ENCODE results near the gene BLOC1S5. TPM values are rescaled to one million over a fixed set of nuclear protein-coding genes. Genes with fewer than 3 reads are reported as not detected.

The BLOC1S5 gene
- total RNA-seq, 1 experiment from 2014 or later, result 9.1 TPM

- no peak overlapping the region for H3K4me2 ChIP-seq (ENCODE audit: low read length)
- ChIA-PET POLR2A (ENCODE audit: unreplicated experiment) (no interaction called here), CTCF (no interaction called here)
- H3K27me3 ChIP-seq (ENCODE audit: low read length), result no peaks in the 10 kb centered on the region
- no peak overlapping the region for H3K4me3 ChIP-seq (ENCODE audit: low read length)
- peaks cover 8% of the 10 kb centered on the region; the same call in 1 of the 2 replicates for H3K4me1 ChIP-seq (ENCODE audit: insufficient read depth, low read length)
- H3K36me3 ChIP-seq (ENCODE audit: low read depth, low read length), result no peaks in the 10 kb centered on the region
- no peak overlapping the region for H3K27ac ChIP-seq (ENCODE audit: low read length)
- no peak for ATAC-seq
- intact Hi-C loops (cut with micrococcal nuclease), result no loop called here
- no peaks in the 10 kb centered on the region for H3K9me2 ChIP-seq (replicated peaks; ENCODE audit: low read length)
- no peaks in the 10 kb centered on the region for H4K20me1 ChIP-seq (ENCODE audit: low read length)
- no peak overlapping the region for H3K9ac ChIP-seq (ENCODE audit: low read length)
- DNase-seq, result no peak
- no peaks in the 10 kb centered on the region for H3F3A ChIP-seq (ENCODE audit: low read length, unreplicated experiment)
- TF ChIP-seq, protein P1, sequence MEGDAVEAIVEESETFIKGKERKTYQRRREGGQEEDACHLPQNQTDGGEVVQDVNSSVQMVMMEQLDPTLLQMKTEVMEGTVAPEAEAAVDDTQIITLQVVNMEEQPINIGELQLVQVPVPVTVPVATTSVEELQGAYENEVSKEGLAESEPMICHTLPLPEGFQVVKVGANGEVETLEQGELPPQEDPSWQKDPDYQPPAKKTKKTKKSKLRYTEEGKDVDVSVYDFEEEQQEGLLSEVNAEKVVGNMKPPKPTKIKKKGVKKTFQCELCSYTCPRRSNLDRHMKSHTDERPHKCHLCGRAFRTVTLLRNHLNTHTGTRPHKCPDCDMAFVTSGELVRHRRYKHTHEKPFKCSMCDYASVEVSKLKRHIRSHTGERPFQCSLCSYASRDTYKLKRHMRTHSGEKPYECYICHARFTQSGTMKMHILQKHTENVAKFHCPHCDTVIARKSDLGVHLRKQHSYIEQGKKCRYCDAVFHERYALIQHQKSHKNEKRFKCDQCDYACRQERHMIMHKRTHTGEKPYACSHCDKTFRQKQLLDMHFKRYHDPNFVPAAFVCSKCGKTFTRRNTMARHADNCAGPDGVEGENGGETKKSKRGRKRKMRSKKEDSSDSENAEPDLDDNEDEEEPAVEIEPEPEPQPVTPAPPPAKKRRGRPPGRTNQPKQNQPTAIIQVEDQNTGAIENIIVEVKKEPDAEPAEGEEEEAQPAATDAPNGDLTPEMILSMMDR (conservative IDR thresholded peaks at IDR 0.05; ENCODE audit: low read depth, low read length), result no peak
- TF ChIP-seq EZH2 (IDR thresholded peaks at IDR 0.05; ENCODE audit: low read length, unreplicated experiment) (no peak), EZH2phosphoT487 (IDR thresholded peaks at IDR 0.05; ENCODE audit: borderline replicate concordance, low read length) (no peak)
- BruUV-seq (replicated peaks), result no TSS peak
- no peaks in the 10 kb centered on the region for H3K9me3 ChIP-seq (ENCODE audit: low read length)
- H3K79me2 ChIP-seq (ENCODE audit: low read length), result no peaks in the 10 kb centered on the region
- no peak overlapping the region for H2AFZ ChIP-seq (ENCODE audit: low read length)
Observed at GRCh38 chr6:7999201-7999600, 65.0 kb downstream of the BLOC1S5 start.

GRCh38 chr6:7998103-7998725, 66.0 kb downstream of the BLOC1S5 start:
- Histone ChIP-seq H3K4me3 (ENCODE audit: low read length) (no peak overlapping the region), H3K4me2 (ENCODE audit: low read length) (no peak overlapping the region), H3K36me3 (ENCODE audit: low read depth, low read length) (no peaks in the 10 kb centered on the region), H3K9me2 (replicated peaks; ENCODE audit: low read length) (no peaks in the 10 kb centered on the region), H4K20me1 (ENCODE audit: low read length) (no peaks in the 10 kb centered on the region), H3K27ac (ENCODE audit: low read length) (no peak overlapping the region), H3K27me3 (ENCODE audit: low read length) (no peaks in the 10 kb centered on the region), H2AFZ (ENCODE audit: low read length) (no peak overlapping the region), H3K79me2 (ENCODE audit: low read length) (no peaks in the 10 kb centered on the region), H3F3A (ENCODE audit: low read length, unreplicated experiment) (no peaks in the 10 kb centered on the region), H3K9me3 (ENCODE audit: low read length) (no peaks in the 10 kb centered on the region), H3K9ac (ENCODE audit: low read length) (no peak overlapping the region), H3K4me1 (ENCODE audit: insufficient read depth, low read length) (peaks cover 8% of the 10 kb centered on the region; the same call in 1 of the 2 replicates)
- DNase-seq (peak; percentile 47), ATAC-seq (no peak)
- TF ChIP-seq EZH2phosphoT487 (IDR thresholded peaks at IDR 0.05; ENCODE audit: borderline replicate concordance, low read length) (no peak), EZH2 (IDR thresholded peaks at IDR 0.05; ENCODE audit: low read length, unreplicated experiment) (no peak)
- TF ChIP-seq, protein P1 (conservative IDR thresholded peaks at IDR 0.05; ENCODE audit: low read depth, low read length), result no peak
- BruUV-seq (replicated peaks), result no TSS peak
- POLR2A ChIA-PET (ENCODE audit: unreplicated experiment), result no interaction called here
- CTCF ChIA-PET, result interaction anchor here (0.6 kb wide), 1 partner anchor 61 kb away, joined by 5 read pairs; no protein-coding TSS in a partner anchor
- intact Hi-C loops (cut with micrococcal nuclease), result no loop called here

- Histone ChIP-seq H3K9me2 (replicated peaks; ENCODE audit: low read length) (no peaks in the 10 kb centered on the region), H3K4me2 (ENCODE audit: low read length) (no peak overlapping the region), H3K79me2 (ENCODE audit: low read length) (no peaks in the 10 kb centered on the region), H3K4me1 (ENCODE audit: insufficient read depth, low read length) (peaks cover 8% of the 10 kb centered on the region; the same call in 1 of the 2 replicates), H3K36me3 (ENCODE audit: low read depth, low read length) (no peaks in the 10 kb centered on the region), H4K20me1 (ENCODE audit: low read length) (no peaks in the 10 kb centered on the region), H3K9ac (ENCODE audit: low read length) (no peak overlapping the region), H3K27me3 (ENCODE audit: low read length) (no peaks in the 10 kb centered on the region), H3K4me3 (ENCODE audit: low read length) (no peak overlapping the region), H3K9me3 (ENCODE audit: low read length) (no peaks in the 10 kb centered on the region), H3K27ac (ENCODE audit: low read length) (no peak overlapping the region), H2AFZ (ENCODE audit: low read length) (no peak overlapping the region), H3F3A (ENCODE audit: low read length, unreplicated experiment) (no peaks in the 10 kb centered on the region)
- TF ChIP-seq EZH2phosphoT487 (IDR thresholded peaks at IDR 0.05; ENCODE audit: borderline replicate concordance, low read length) (no peak), EZH2 (IDR thresholded peaks at IDR 0.05; ENCODE audit: low read length, unreplicated experiment) (no peak)
- TF ChIP-seq, protein P1 (conservative IDR thresholded peaks at IDR 0.05; ENCODE audit: low read depth, low read length), result no peak
- ATAC-seq (no peak), DNase-seq (no peak)
- intact Hi-C loops (cut with micrococcal nuclease), result no loop called here
- no TSS peak for BruUV-seq (replicated peaks)
- ChIA-PET POLR2A (ENCODE audit: unreplicated experiment) (no interaction called here), CTCF (no interaction called here)
Observed at GRCh38 chr6:7997286-7997685, 66.9 kb downstream of the BLOC1S5 start.
